GM18907 (cell line): ENCODE measurements around the gene PBOV1.

Experiments
- ATAC-seq: cut with Tn5 transposase; IDR thresholded peaks from one replicate; pipeline ENCODE4 v1.9.1; 2021; ENCODE audit warnings: mild to moderate bottlenecking, moderate library complexity; ENCODE audit not compliant: unreplicated experiment

Gene PBOV1

GRCh38 chr6:138205437-138206094, 12.7 kb downstream of the PBOV1 start:
- ATAC-seq = no peak

DNA sequence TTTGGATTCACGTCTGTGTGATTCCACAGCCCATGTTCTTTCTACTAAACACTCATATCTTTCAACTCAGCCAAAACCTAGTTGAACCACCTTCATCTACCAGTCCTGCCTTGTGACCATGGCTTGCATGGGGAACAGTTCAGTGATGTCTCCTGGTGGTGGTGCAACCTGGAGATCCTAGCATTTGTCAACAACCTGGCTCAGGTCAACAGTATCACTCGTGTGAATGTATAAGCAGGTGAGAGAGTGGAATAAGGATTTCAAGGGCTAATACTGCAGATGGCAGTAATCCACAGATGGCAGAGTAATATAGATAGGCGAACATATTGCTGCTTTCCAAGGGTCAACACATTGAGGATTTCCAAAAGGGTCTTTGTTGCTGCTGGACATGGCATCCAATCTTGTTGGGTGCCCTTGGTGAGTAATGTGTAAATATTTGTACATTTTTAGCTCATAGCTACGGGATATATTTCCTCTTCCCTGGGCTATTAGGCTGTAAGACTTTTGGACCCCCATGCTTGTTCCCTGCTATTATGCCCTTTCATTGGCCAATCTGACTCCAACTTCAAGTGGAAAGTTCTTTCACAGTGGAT, 13.4 kb downstream of the PBOV1 start:
- ATAC-seq = no peak

DNA sequence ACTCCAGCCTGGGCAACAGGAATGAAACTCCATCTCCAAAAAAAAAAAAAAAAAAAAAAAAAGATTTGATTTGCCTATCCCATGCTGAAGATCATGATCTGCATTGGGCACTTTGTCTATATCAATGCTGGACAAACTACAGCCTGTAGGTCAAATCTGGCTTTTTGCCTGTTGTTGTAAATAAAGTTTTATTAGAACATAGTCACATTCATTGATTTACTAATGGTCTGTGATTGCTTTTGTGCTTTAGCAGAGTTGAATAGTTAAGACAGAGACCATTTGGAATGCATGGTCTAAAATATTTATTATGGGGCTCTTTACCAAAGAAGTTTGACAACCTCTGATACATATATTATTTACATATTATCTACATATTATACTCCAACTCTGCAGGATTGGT, 14.0 kb downstream of the PBOV1 start:
- no peak for ATAC-seq

DNA sequence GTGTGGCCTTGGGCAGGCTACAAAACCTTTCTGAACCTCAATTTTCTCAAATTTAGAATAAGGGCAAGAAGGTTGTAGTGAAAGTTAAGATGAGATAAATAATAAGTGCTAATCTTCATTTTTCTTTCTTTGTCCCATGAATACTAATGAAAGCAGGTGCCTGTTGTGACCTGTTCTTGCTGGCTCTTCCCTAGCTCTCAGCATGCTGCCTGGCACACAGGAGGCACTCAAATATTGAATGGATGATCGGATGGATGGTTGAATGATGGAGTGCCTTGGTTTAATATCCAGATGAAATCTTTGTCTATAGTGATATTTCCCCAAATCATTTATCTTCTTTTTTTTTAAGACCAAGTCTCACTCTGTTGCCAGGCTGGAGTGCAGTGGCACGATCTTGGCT, 15.0 kb downstream of the PBOV1 start:
- no peak for ATAC-seq

DNA sequence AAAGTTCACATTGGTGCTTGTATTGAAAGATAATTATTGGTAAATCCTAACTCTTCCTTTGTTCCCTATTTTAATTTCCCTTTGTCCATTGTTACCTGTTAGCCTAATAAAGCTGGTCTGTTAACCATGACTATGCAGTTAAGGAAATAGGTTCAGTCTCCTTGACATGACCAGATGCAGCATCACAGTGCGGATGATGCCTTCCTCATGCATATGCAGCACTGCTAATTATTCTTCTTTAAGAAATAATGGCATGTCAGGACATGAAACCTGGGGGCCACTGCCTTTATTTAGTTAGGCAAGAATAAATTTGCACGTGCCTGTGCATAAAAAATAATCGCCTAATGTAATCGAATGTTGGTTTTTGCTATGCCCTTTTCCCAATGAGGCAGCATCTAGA, 16.5 kb downstream of the PBOV1 start:
- ATAC-seq = no peak

DNA sequence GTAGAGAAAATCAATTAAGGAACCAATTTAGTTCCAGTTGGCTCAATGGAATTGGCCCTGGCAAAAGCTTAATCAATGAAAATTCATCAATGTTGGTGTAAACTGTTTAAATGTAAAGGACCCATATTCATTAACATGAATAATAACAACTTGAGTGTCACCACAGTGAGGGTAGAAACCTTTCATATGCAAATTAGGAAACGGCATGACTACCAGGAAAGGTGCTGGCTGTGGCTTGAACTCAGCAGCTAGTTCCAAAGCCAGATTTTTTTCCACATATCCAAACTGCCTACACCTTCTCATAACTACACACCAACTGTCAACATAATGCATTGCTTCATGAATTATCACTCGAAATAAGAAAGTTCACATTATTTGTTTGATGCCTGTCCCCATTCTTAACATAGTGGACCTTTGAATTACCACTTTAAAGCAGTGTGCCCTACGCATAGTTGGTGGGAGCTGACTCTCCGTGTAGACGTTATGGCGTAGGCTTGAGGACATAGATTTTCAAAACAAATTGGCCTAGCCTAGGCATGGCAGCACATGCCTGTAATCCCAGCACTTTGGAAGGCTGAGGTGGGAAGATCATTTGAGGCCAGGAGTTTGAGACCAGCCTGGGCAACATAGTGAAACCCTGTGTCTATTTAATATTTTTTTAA, 19.7 kb downstream of the PBOV1 start:
- no peak for ATAC-seq

DNA sequence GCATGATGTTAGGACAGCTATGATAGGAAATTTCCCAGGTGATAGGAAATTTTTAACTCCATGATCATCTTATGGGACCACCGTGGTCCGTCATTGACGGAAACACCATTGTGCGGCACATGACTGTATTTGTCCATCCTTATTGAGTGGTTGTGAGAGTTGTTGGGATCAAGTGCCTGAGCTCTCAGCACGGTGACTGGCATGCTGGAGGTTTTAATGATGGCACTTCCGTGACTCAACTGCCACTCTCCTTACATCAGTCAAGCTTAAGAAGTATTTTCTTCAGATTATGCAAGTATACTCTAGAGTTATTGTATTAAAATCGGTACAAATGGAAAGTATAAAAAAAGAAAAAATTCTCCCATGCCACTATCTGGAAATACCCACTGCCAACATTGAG, 20.7 kb downstream of the PBOV1 start:
- no peak for ATAC-seq

DNA sequence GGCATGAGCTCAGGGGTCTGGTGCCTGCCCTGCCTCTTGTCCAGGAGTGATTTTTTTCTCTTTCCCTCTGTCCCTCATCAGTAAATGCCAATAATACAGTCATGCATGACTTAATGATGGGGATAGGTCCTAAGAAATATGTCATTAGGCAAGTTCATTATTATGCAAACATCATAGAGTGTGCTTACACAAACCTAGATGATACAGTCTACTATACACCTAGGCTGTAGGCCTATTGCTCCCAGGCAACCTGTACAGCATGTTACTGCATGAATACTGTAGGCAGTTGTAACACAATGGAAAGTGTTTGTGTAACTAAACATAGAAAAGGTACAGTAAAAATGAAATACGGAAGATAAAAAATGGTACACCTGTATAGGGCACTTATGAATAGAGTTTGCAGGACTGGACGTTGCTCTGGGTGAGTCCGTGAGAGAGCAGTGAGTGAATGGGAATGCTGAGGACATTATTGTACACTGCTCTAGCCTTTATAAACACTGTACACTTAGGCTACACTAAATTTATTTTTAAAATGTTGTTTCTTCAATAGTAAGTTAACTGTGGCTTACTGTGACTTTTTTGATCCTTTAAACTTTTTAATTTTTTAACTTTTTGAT, 22.1 kb downstream of the PBOV1 start:
- no peak for ATAC-seq

- no peak for ATAC-seq
These were observed 24.0 kb downstream of the PBOV1 start for GRCh38 chr6:138194287-138194686.

- no peak for ATAC-seq
These were observed 29.9 kb downstream of the PBOV1 start for GRCh38 chr6:138188278-138188941.

- ATAC-seq = no peak
These were observed 31.1 kb downstream of the PBOV1 start for GRCh38 chr6:138187156-138187555.

DNA sequence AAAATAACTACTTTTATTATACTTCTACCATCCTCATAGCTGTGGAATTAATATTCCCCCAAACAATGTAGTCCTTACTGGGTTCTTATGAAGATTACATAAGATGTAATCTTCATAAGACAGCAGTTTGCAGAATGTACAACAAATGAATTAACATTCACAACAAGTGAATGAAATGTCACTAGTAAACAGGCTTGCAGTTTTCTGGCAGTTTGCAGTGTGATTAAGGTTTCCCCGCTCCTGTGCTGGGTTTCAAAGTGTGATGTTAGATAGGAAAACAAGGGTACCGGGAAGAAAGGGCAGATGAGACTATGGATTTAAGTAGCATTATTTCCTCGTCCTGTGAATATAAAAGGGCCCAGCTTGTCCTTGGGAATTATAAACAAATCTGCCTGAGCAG, 34.1 kb downstream of the PBOV1 start:
- no peak for ATAC-seq

DNA sequence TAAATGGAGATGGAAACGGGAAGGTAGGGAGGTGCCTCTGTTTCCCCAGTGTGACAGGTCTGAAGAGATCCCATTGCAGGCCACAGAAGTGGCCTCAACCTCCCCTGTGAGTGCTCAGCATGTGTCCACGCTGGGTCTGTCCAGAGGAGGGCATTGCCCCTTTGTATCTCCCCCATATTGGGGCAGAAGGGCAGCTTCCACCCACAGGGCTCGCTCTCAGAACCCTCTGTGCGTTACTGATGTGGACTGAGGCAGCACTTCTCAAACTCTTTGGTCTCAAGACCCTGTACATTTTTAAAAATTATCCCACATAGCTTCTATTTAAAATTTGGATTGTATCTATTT, 34.5 kb downstream of the PBOV1 start:
- no peak for ATAC-seq

DNA sequence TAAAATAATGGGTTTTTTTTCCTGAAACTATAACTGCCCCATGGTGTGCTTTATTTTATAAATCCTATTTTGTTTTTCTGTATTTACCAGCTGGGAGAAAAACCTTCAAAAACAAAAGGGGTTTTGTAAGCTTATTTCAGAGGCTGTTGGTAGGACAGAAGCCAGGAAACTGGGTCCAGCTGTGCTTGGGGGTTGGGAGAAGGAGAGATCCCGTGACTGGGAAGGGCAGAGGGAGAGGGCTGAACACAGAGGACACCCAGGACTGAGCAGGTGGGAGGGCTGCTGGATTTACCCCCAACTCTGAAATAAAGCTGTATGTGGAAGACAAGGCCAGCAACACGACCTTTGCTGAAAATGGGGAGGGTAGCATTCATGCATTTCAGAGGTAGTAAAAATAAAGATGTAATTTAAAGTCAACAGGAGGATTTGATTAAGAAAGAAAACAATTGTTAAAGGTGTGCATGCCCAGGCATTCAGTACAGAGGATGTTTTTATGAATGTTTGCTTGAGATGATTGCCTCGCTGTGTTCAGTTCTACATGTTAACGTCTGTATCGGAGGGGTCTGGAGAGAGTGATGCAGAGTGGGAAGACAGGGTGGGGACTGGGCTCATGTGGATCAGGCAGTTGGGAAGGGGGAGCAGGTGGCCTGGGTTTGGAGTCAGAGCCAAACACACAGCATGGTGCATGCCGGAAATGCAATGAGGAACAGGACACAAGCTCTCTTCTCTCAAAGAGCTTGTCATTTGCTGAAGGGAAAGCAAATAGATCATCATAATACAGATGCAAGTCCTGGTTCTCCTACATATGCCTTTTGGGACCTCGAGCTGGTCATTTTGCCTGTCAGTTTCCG, 35.1 kb downstream of the PBOV1 start:
- ATAC-seq = no peak

GRCh38 chr6:138176652-138177232, 41.5 kb downstream of the PBOV1 start:
- ATAC-seq = no peak

DNA sequence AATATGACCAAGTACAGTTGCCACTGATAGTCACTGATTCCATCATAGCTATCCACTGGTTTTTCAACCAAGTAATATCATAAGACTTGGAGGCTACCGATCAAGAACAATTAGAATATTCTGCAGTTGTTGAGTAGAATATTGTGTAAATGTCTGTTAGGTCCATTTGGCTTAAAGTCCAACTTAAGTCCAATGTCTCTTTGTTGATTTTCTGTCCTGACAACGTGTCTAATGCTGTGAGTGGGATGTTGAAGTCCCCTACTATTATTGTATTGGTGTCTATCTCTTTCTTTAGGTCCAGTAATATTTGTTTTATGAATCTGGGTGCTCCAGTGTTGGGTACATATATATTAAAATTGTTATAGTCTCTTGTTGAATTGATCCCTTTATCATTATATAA, 42.7 kb downstream of the PBOV1 start:
- no peak for ATAC-seq
